Smooth muscle cell (in vitro differentiated cells): Measurements from ENCODE around the gene VANGL1. TPM values are rescaled to one million over a fixed set of nuclear protein-coding genes. Genes with fewer than 3 reads are reported as not detected.

ENCODE experiments used
- DNase-seq: peaks from one replicate; lab custom pipeline; 2025; ENCODE audit not compliant: unreplicated experiment; lab: John Stamatoyannopoulos, UW
- H2AFZ ChIP-seq: fragments of 200-600 bp; sonication (generic); 2 replicates; pipeline ENCODE4 v1.6.0; 2016; ENCODE audit warnings: antibody characterized with exemption, low read depth, mild to moderate bottlenecking
- H3F3A ChIP-seq: fragments of 200-600 bp; sonication (generic); 2 replicates; pipeline ENCODE4 v1.6.0; 2017; ENCODE audit warnings: antibody characterized with exemption, low read depth
- H3K27ac ChIP-seq: fragments of 200-600 bp; sonication (generic); 2 replicates; pipeline ENCODE4 v1.5.1; 2016; ENCODE audit warnings: low read depth, mild to moderate bottlenecking
- H3K27me3 ChIP-seq: fragments of 200-600 bp; sonication (generic); 2 replicates; pipeline ENCODE4 v1.6.1; 2016; ENCODE audit warnings: low read depth, mild to moderate bottlenecking
- H3K36me3 ChIP-seq: fragments of 200-600 bp; sonication (generic); 2 replicates; pipeline ENCODE4 v1.5.1; 2016; ENCODE audit warnings: low read depth
- H3K4me1 ChIP-seq: fragments of 200-600 bp; sonication (generic); 2 replicates; pipeline ENCODE4 v1.5.1; 2016; ENCODE audit warnings: low read depth
- H3K4me2 ChIP-seq: fragments of 200-600 bp; sonication (generic); 2 replicates; pipeline ENCODE4 v1.6.0; 2016; ENCODE audit warnings: mild to moderate bottlenecking
- H3K4me3 ChIP-seq: fragments of 200-600 bp; sonication (generic); 2 replicates; pipeline ENCODE4 v1.5.1; 2016; ENCODE audit warnings: mild to moderate bottlenecking
- H3K79me2 ChIP-seq: fragments of 200-600 bp; sonication (generic); 2 replicates; pipeline ENCODE4 v1.6.0; 2016; ENCODE audit warnings: low read depth, mild to moderate bottlenecking
- H3K9ac ChIP-seq: fragments of 200-600 bp; sonication (generic); 2 replicates; pipeline ENCODE4 v1.6.0; 2016; ENCODE audit warnings: low read depth
- H3K9me3 ChIP-seq: fragments of 200-600 bp; sonication (generic); replicated peaks from 2 replicates; pipeline ENCODE4 v1.5.1; 2016; ENCODE audit warnings: low read depth
- H4K20me1 ChIP-seq: fragments of 200-600 bp; sonication (generic); 2 replicates; pipeline ENCODE4 v1.6.0; 2016; ENCODE audit warnings: low read depth
- WGBS: methylation state at CpG from one replicate; pipeline ENCODE4 v1.1.7; 2016; ENCODE audit warnings: low lambda C conversion rate; 5-methylcytosine and 5-hydroxymethylcytosine counted together
- polyA plus RNA-seq: library from polyadenylated mRNA; unstranded; fragments of >200 nt; fragmentation: Nextera tagmentation; extraction: Ambion mirVana; gene quantifications from 2 replicates; pipeline ENCODE4 v1.2.1, GENCODE V29; 2016
- total RNA-seq: library from RNA; depleted of rRNA; stranded (reverse); fragments of >200 nt; gene quantifications from 2 replicates; pipeline ENCODE4 v1.2.3, GENCODE V29; 2014
- TF ChIP-seq, protein P1 (sequence below): fragments of 200-600 bp; sonication (generic); IDR thresholded peaks from 2 replicates; pipeline ENCODE4 v1.5.1; 2017; ENCODE audit warnings: borderline replicate concordance, mild to moderate bottlenecking, antibody characterized with exemption; ENCODE audit not compliant: insufficient read depth, poor library complexity, severe bottlenecking

Gene VANGL1
- total and polyA plus RNA-seq, 2 experiments from 2014 or later, result 5.5 to 12.2 TPM

DNA sequence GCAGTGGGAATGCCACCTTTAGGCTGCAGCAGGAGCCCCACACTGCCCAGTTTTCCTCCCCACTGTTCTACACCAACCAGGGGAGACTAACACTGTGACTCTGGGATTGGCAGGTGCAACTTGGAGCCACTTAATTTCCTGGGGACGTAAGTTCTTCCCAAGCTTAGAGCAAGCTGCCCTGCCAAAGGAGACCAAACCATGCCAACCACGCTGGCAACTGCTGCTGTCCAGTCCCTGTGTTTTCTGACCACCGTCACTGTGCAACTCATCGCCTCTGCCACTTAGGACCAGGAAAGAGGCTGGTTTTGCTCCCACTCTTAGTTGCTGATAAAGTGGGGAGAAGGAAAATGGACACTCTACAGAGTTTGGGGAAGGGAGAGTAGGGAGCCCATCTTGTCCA, 50.5 kb downstream of the VANGL1 start:
- no peak for DNase-seq
- H3K79me2 ChIP-seq, result no peaks in the 10 kb centered on the region
- H3K27me3 ChIP-seq, result no peaks in the 10 kb centered on the region
- TF ChIP-seq, protein P1, sequence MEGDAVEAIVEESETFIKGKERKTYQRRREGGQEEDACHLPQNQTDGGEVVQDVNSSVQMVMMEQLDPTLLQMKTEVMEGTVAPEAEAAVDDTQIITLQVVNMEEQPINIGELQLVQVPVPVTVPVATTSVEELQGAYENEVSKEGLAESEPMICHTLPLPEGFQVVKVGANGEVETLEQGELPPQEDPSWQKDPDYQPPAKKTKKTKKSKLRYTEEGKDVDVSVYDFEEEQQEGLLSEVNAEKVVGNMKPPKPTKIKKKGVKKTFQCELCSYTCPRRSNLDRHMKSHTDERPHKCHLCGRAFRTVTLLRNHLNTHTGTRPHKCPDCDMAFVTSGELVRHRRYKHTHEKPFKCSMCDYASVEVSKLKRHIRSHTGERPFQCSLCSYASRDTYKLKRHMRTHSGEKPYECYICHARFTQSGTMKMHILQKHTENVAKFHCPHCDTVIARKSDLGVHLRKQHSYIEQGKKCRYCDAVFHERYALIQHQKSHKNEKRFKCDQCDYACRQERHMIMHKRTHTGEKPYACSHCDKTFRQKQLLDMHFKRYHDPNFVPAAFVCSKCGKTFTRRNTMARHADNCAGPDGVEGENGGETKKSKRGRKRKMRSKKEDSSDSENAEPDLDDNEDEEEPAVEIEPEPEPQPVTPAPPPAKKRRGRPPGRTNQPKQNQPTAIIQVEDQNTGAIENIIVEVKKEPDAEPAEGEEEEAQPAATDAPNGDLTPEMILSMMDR, result no peak
- H3K9me3 ChIP-seq, result no peaks in the 10 kb centered on the region
- no peak overlapping the region for H3K9ac ChIP-seq
- no peaks in the 10 kb centered on the region for H3K36me3 ChIP-seq
- H4K20me1 ChIP-seq, result no peaks in the 10 kb centered on the region
- H3K4me1 ChIP-seq, result no peaks in the 10 kb centered on the region
- 99% methylated on average over 4 of the region's 4 CpGs for WGBS
- no peak overlapping the region for H3K27ac ChIP-seq
- H3K4me3 ChIP-seq, result no peak overlapping the region
- no peaks in the 10 kb centered on the region for H3F3A ChIP-seq
- H2AFZ ChIP-seq, result no peak overlapping the region
- H3K4me2 ChIP-seq, result no peak overlapping the region

DNA sequence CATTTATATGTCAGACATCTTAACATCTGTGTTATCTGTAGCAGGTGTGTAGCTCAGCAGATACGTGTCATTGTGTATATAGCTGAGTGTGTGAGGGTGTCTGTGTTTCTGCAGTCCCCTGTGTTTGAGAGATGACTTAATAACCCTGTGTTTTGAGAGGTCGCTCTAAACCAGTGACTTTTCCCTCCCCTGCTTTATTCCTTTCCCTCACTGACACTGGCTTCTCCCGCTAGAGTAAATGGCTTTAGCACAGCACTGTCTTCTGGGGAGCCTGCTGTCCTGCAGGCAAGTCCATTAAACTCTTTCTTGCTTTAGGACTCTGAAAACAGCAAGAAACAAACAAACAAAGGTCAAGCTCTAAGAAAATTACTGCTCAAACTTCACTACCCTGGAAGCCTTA, 53.0 kb downstream of the VANGL1 start:
- H3K4me3 ChIP-seq, result no peak overlapping the region
- 87% methylated on average over 3 of the region's 3 CpGs for whole genome bisulfite sequencing
- H3F3A ChIP-seq, result no peaks in the 10 kb centered on the region
- no peak for DNase-seq
- H2AFZ ChIP-seq, result no peak overlapping the region
- no peaks in the 10 kb centered on the region for H3K4me1 ChIP-seq
- no peak overlapping the region for H3K27ac ChIP-seq
- no peaks in the 10 kb centered on the region for H3K27me3 ChIP-seq
- H3K79me2 ChIP-seq, result no peaks in the 10 kb centered on the region
- no peak overlapping the region for H3K4me2 ChIP-seq
- no peaks in the 10 kb centered on the region for H3K36me3 ChIP-seq
- no peaks in the 10 kb centered on the region for H4K20me1 ChIP-seq
- H3K9ac ChIP-seq, result no peak overlapping the region
- no peaks in the 10 kb centered on the region for H3K9me3 ChIP-seq
- TF ChIP-seq, protein P1, result no peak

DNA sequence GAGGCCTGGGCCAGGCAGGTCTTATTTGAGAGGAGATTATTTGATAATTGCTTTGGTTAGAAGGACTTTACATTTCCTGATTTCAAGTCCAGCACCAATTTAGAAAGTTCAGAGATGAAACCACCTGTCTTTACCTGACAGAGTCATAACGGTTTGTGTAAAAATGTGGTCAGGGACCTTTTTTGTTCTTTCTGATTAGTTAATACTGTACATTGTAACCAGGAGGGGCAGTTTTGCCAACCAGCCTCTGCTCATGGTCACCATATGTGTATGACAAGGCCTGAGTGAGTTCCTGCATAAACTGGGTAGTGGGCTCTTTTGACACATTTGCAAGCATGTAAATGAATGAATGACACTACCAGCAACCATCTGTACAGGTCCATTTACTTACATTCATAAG, 55.8 kb downstream of the VANGL1 start:
- DNase-seq, result no peak
- H2AFZ ChIP-seq, result no peak overlapping the region
- no peak overlapping the region for H3K27ac ChIP-seq
- 96% methylated on average over 1 of the region's 1 CpG for WGBS
- TF ChIP-seq, protein P1, result no peak
- H3K4me1 ChIP-seq, result no peaks in the 10 kb centered on the region
- no peak overlapping the region for H3K4me3 ChIP-seq
- H3F3A ChIP-seq, result no peaks in the 10 kb centered on the region
- no peaks in the 10 kb centered on the region for H3K36me3 ChIP-seq
- H3K9ac ChIP-seq, result no peak overlapping the region
- H3K27me3 ChIP-seq, result no peaks in the 10 kb centered on the region
- H4K20me1 ChIP-seq, result no peaks in the 10 kb centered on the region
- H3K9me3 ChIP-seq, result no peaks in the 10 kb centered on the region
- no peak overlapping the region for H3K4me2 ChIP-seq
- H3K79me2 ChIP-seq, result no peaks in the 10 kb centered on the region

DNA sequence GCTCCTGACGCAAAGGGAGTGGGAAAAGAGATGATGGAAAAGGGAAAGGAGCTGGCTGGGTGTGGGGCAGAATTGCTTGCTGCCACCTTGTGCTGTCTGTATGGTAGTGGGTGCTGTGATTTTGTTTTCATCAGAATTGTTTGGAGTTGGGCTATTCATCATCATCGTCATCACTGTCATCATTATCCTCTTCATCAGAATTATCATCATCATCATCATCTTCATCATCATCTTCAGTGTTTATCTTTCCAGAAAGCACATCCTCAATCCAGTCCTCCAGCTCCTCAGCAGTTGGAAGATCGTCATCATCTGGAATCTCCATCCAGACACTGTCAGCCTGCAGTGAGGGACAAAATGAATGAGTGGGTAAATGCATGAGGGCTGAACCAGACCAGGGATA, 59.3 kb downstream of the VANGL1 start:
- Histone ChIP-seq H3F3A (no peaks in the 10 kb centered on the region), H2AFZ (no peak overlapping the region), H3K4me1 (peaks cover 10% of the 10 kb centered on the region), H3K9me3 (no peaks in the 10 kb centered on the region), H3K4me2 (no peak overlapping the region), H3K9ac (no peak overlapping the region), H3K4me3 (no peak overlapping the region), H3K27me3 (no peaks in the 10 kb centered on the region), H3K27ac (no peak overlapping the region), H3K79me2 (no peaks in the 10 kb centered on the region), H3K36me3 (no peaks in the 10 kb centered on the region), H4K20me1 (no peaks in the 10 kb centered on the region)
- DNase-seq, result no peak
- TF ChIP-seq, protein P1, result no peak
- 96% methylated on average over 3 of the region's 3 CpGs for WGBS
